AG08396 (cell line): ENCODE measurements around the gene PLPP2.

Experiments
- DNase-seq: peaks from one replicate; pipeline ENCODE4 v3.0.0; 2012; ENCODE audit warnings: low spot score, mixed read lengths

Gene PLPP2

GRCh38 chr19:291006-291521 is at the start of gene PLPP2:
Gene PLPP2 (minus strand): TSS chr19:291403. CDS start chr19:291336, 67 bp downstream.
- no peak for DNase-seq

- no peak for DNase-seq
Observed at GRCh38 chr19:340620-341385, 49.6 kb upstream of the PLPP2 start.

- no peak for DNase-seq
Observed at GRCh38 chr19:339262-339887, 48.2 kb upstream of the PLPP2 start.

- no peak for DNase-seq
Observed at GRCh38 chr19:338421-338820, 47.2 kb upstream of the PLPP2 start.

- no peak for DNase-seq
Observed at GRCh38 chr19:336067-336614, 44.9 kb upstream of the PLPP2 start.

- DNase-seq, result no peak
Observed at GRCh38 chr19:335486-336066, 44.4 kb upstream of the PLPP2 start.

- DNase-seq, result no peak
Observed at GRCh38 chr19:335072-335471, 43.9 kb upstream of the PLPP2 start.

- no peak for DNase-seq
Observed at GRCh38 chr19:334296-335071, 43.3 kb upstream of the PLPP2 start.

GRCh38 chr19:330503-330902 is 39.3 kb upstream of the PLPP2 start:
- no peak for DNase-seq

GRCh38 chr19:329876-330275 is 38.7 kb upstream of the PLPP2 start:
- no peak for DNase-seq

GRCh38 chr19:328025-328505 is 36.9 kb upstream of the PLPP2 start:
- no peak for DNase-seq

GRCh38 chr19:327291-328024 is 36.3 kb upstream of the PLPP2 start:
- no peak for DNase-seq

GRCh38 chr19:326871-327270 is 35.7 kb upstream of the PLPP2 start:
- DNase-seq, result no peak

GRCh38 chr19:325937-326565 is 34.8 kb upstream of the PLPP2 start:
- DNase-seq, result no peak

- no peak for DNase-seq
Observed at GRCh38 chr19:325173-325936, 34.2 kb upstream of the PLPP2 start.

- no peak for DNase-seq
Observed at GRCh38 chr19:324716-325115, 33.5 kb upstream of the PLPP2 start.

GRCh38 chr19:322616-323015 is 31.4 kb upstream of the PLPP2 start:
- no peak for DNase-seq

GRCh38 chr19:318509-318774 is 27.2 kb upstream of the PLPP2 start:
- no peak for DNase-seq

- DNase-seq, result no peak
Observed at GRCh38 chr19:317710-318508, 26.7 kb upstream of the PLPP2 start.
